ENCODE measurements around the gene PFDN6. TPM values are rescaled to one million over a fixed set of nuclear protein-coding genes. Genes with fewer than 3 reads are reported as not detected.
A peak's percentile ranks its signal among the peaks of the same experiment; 100 is the strongest.

The PFDN6 gene
- total RNA-seq, 6 experiments from 2014 or later, result 52.1 to 73.7 (median 69.7) TPM

GRCh38 chr6:33319939-33320314, 30.5 kb downstream of the PFDN6 start:
- H3K9me3 Mint-ChIP-seq, result no peaks in the 10 kb centered on the region

DNA sequence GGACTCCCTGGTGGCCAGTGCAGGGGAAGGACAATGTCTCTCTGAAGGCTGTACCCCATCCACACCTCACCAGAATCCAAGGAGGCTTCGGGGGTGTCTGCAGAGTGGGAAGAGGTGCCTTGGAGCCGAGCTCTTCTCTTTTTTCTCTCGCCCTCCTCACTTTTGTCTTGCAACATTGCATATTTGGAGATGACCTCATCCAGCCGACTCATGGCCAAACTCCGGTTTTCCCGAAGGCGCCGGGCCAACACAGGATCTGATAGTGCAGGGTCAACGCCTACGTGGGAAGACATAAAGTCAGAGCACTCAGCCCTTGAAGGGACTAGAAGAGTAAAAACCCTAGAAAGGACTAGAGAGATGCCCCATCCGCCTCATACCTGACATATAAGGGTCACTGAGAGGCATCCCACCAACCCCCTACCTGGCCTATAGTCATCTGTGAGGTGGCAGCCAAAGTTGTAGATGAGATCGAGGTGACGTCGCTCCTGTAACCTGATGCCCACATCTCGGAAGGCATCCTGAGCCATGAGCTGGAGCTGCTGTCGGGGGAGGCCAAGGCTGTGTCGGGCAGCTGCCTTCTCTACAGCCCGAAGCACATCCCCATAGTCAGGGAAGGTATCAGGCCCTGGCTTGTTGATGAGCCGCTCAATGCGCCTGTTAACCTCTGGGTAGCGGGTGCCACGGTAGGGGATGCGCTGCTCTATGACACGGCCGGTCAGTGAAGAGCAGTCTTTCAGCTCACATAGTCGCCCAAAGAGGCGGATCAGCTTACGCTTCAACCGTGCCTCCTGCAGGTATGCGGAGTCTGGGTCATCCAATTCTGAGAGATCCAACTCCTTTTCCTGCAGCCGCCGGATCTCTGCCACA, 31.1 kb downstream of the PFDN6 start:
- DNase-seq, result peak; percentile 93
- peaks cover 51% of the 10 kb centered on the region for H3K36me3 Mint-ChIP-seq (ENCODE audit: low read depth)
- peaks cover 65% of the 10 kb centered on the region for H3K4me1 Mint-ChIP-seq (ENCODE audit: low read depth)
- peaks cover 1% of the 10 kb centered on the region for H3K27me3 Mint-ChIP-seq (ENCODE audit: insufficient read depth)
- TF ChIP-seq CTCF (IDR thresholded peaks at IDR 0.05), result no peak
- no peaks in the 10 kb centered on the region for H3K9me3 Mint-ChIP-seq
- peak overlapping the region; percentile 92 for H3K4me3 Mint-ChIP-seq
- H3K27ac Mint-ChIP-seq, result peak overlapping the region; percentile 97

More at GRCh38 chr6:33319939-33320314, 30.5 kb downstream of the PFDN6 start:
- H3K27ac Mint-ChIP-seq, result peak overlapping the region; percentile 97
- peaks cover 68% of the 10 kb centered on the region for H3K4me1 Mint-ChIP-seq (ENCODE audit: low read depth)
- H3K27me3 Mint-ChIP-seq (ENCODE audit: insufficient read depth), result peaks cover 1% of the 10 kb centered on the region
- H3K36me3 Mint-ChIP-seq (ENCODE audit: low read depth), result peaks cover 51% of the 10 kb centered on the region
- TF ChIP-seq CTCF (IDR thresholded peaks at IDR 0.05), result 0 out of 2 replicates have a peak, but pooled peaks have one; percentile 20
- peak overlapping the region; percentile 92 for H3K4me3 Mint-ChIP-seq
- DNase-seq, result no peak

- no peak for TF ChIP-seq CTCF (IDR thresholded peaks at IDR 0.05)
- H3K36me3 Mint-ChIP-seq (ENCODE audit: low read depth), result peaks cover 51% of the 10 kb centered on the region
These were observed 31.8 kb downstream of the PFDN6 start for GRCh38 chr6:33321227-33321626.

DNA sequence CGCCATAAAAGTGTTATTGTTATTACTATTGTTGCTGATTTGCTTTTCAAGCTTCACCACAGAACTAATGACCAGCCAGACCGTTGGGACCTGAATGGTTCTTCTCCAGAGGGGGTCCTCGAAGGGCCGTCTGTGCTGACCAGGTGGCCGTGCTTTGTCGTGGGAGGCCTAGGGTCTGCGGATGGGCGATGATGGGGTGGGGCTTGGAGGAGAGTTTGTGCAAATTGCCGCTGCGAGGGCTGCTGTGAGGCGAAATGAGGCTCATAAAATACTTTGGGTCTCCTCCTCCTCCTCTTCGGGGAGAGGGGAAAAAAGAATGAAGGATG, 34.2 kb downstream of the PFDN6 start:
- peaks cover 47% of the 10 kb centered on the region for H3K4me1 Mint-ChIP-seq (ENCODE audit: low read depth)
- no peak for TF ChIP-seq CTCF (IDR thresholded peaks at IDR 0.05)
- peak overlapping the region; percentile 92 for H3K4me3 Mint-ChIP-seq
- H3K27me3 Mint-ChIP-seq (ENCODE audit: insufficient read depth), result peaks cover 1% of the 10 kb centered on the region
- DNase-seq, result no peak
- H3K36me3 Mint-ChIP-seq (ENCODE audit: low read depth), result peaks cover 39% of the 10 kb centered on the region
- H3K9me3 Mint-ChIP-seq, result no peaks in the 10 kb centered on the region
- H3K27ac Mint-ChIP-seq, result peak overlapping the region; percentile 97

More at GRCh38 chr6:33321227-33321626, 31.8 kb downstream of the PFDN6 start:
- peaks cover 64% of the 10 kb centered on the region for H3K4me1 Mint-ChIP-seq (ENCODE audit: low read depth)
- peaks cover 1% of the 10 kb centered on the region for H3K27me3 Mint-ChIP-seq (ENCODE audit: insufficient read depth)
- peak overlapping the region; percentile 92 for H3K4me3 Mint-ChIP-seq
- no peaks in the 10 kb centered on the region for H3K9me3 Mint-ChIP-seq
- peak overlapping the region; percentile 97 for H3K27ac Mint-ChIP-seq
- DNase-seq, result no peak

- no peak for TF ChIP-seq CTCF (IDR thresholded peaks at IDR 0.05)
- no peak for DNase-seq
- H3K4me3 Mint-ChIP-seq, result peak overlapping the region; percentile 92; the same call in 1 of the 2 replicates
- peaks cover 1% of the 10 kb centered on the region for H3K27me3 Mint-ChIP-seq (ENCODE audit: insufficient read depth)
- H3K9me3 Mint-ChIP-seq, result no peaks in the 10 kb centered on the region
- H3K4me1 Mint-ChIP-seq (ENCODE audit: low read depth), result peaks cover 41% of the 10 kb centered on the region
- H3K27ac Mint-ChIP-seq, result no peak overlapping the region
- H3K36me3 Mint-ChIP-seq (ENCODE audit: low read depth), result peaks cover 34% of the 10 kb centered on the region
These were observed 34.7 kb downstream of the PFDN6 start for GRCh38 chr6:33324125-33324524.

Data from HFFc6 (cell line).